ENCODE results near the gene NCOA3.

The NCOA3 gene

DNA sequence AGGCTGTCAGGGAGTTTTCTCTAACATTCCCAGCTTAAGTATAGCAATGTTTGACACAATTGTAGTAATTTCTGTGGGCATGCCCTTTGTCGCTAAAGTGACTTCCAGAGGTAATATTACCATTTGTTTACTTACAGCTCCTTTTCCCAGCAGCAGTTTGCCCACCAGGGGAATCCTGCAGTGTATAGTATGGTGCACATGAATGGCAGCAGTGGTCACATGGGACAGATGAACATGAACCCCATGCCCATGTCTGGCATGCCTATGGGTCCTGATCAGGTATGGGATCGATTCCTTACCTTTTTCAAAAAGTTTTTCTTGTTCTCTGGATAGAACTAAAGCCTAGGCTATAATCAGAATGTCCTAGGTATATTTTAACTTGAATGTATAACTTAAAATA is 151.1 kb downstream of the NCOA3 start:
- no peak for DNase-seq (ENCODE audit: low read depth)
- no peak overlapping the region for H3K4me3 ChIP-seq (ENCODE audit: low read depth, low read length)
- in situ Hi-C loops (cut with HindIII; ENCODE audit: low sequenced_read_pairs) = no loop called here
- TF ChIP-seq, protein P1, sequence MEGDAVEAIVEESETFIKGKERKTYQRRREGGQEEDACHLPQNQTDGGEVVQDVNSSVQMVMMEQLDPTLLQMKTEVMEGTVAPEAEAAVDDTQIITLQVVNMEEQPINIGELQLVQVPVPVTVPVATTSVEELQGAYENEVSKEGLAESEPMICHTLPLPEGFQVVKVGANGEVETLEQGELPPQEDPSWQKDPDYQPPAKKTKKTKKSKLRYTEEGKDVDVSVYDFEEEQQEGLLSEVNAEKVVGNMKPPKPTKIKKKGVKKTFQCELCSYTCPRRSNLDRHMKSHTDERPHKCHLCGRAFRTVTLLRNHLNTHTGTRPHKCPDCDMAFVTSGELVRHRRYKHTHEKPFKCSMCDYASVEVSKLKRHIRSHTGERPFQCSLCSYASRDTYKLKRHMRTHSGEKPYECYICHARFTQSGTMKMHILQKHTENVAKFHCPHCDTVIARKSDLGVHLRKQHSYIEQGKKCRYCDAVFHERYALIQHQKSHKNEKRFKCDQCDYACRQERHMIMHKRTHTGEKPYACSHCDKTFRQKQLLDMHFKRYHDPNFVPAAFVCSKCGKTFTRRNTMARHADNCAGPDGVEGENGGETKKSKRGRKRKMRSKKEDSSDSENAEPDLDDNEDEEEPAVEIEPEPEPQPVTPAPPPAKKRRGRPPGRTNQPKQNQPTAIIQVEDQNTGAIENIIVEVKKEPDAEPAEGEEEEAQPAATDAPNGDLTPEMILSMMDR (IDR thresholded peaks at IDR 0.05; ENCODE audit: low read depth, low read length, missing control alignments) = no peak

DNA sequence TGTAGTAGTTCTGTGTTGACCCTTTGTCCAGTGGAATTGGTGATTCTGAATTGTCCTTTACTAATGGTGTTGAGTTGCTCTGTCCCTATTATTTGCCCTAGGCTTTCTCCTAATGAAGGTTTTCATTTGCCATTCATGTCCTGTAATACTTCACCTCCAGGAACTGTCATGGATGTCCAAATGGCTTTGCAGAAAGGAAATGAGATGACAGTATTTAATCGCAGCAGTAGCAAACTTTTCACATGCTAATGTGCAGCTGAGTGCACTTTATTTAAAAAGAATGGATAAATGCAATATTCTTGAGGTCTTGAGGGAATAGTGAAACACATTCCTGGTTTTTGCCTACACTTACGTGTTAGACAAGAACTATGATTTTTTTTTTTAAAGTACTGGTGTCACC is 152.2 kb downstream of the NCOA3 start:
- in situ Hi-C loops (cut with HindIII; ENCODE audit: low sequenced_read_pairs) = no loop called here
- TF ChIP-seq, protein P1 (IDR thresholded peaks at IDR 0.05; ENCODE audit: low read depth, low read length, missing control alignments) = no peak
- DNase-seq (ENCODE audit: low read depth) = no peak
- H3K4me3 ChIP-seq (ENCODE audit: low read depth, low read length) = no peak overlapping the region

DNA sequence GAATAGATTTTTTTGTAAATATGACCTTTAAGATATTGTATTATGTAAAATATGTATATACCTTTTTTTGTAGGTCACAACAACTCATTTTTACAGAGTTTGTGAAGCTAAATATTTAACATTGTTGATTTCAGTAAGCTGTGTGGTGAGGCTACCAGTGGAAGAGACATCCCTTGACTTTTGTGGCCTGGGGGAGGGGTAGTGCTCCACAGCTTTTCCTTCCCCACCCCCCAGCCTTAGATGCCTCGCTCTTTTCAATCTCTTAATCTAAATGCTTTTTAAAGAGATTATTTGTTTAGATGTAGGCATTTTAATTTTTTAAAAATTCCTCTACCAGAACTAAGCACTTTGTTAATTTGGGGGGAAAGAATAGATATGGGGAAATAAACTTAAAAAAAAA is 152.7 kb downstream of the NCOA3 start:
- DNase-seq (ENCODE audit: low read depth) = no peak
- H3K4me3 ChIP-seq (ENCODE audit: low read depth, low read length) = no peak overlapping the region
- in situ Hi-C loops (cut with HindIII; ENCODE audit: low sequenced_read_pairs) = no loop called here
- TF ChIP-seq, protein P1 (IDR thresholded peaks at IDR 0.05; ENCODE audit: low read depth, low read length, missing control alignments) = no peak

DNA sequence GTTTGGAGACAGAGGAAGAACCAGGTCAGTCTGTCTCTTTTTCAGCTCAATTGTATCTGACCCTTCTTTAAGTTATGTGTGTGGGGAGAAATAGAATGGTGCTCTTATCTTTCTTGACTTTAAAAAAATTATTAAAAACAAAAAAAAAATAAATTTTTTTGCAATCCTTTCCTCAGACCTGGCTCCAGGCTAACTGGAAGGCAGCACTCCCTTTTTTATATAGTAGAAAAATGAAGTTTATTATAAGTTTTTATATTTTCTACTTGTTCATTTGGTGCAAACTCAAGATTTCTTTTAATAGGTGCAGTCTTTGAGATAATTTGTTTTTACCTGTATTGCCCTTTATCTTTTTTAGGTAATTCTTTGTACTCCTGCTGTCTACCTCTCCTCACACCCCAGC is 153.9 kb downstream of the NCOA3 start:
- in situ Hi-C loops (cut with HindIII; ENCODE audit: low sequenced_read_pairs) = no loop called here
- no peak for DNase-seq (ENCODE audit: low read depth)
- TF ChIP-seq, protein P1 (IDR thresholded peaks at IDR 0.05; ENCODE audit: low read depth, low read length, missing control alignments) = no peak
- no peak overlapping the region for H3K4me3 ChIP-seq (ENCODE audit: low read depth, low read length)

DNA sequence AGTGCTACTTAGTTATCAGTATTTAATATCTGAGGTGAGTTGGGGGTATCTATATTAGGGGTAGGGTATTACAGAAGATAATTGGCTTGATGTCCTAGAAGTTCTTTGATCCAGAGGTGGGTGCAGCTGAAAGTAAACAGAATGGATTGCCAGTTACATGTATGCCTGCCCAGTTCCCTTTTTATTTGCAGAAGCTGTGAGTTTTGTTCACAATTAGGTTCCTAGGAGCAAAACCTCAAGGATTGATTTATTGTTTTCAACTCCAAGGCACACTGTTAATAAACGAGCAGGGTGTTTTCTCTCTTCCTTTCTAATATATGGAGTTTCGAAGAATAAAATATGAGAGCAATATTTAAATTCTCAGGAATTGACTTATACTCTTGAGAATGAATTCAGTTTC is 154.6 kb downstream of the NCOA3 start:
- no peak overlapping the region for H3K4me3 ChIP-seq (ENCODE audit: low read depth, low read length)
- DNase-seq (ENCODE audit: low read depth) = no peak
- in situ Hi-C loops (cut with HindIII; ENCODE audit: low sequenced_read_pairs) = no loop called here
- TF ChIP-seq, protein P1 (IDR thresholded peaks at IDR 0.05; ENCODE audit: low read depth, low read length, missing control alignments) = no peak

DNA sequence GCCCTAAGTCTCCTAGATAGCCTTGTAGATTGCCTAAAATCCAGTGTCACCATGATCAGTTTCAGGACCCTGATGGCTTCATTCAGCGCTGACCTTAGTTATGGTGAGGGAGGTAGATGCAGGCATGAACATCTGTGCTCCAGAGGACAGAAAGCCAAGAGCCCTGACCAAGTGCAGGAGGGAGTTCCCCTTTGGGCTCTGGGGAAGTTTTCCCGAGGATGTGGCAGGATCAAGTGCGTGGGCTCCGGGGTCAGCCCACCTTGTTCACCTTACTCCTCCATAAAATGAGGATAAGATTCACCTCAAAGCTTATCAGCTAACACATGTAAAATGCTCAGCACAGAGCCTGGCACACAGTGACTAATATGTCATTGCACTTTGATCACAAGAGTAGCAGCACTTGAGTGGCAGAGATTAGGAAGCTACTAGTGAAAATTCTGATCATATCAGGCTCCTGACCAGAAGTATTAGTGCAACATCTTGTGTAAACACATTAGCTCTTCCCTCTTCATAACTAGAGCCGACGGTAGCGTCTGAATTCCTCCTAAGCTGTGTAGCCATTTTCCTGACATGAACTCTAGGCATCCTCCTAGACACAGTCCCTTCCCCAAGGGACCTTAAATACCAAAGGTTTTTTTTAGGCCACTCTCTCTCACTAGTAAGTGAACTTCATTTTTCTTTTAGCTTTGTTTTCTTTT is 158.4 kb downstream of the NCOA3 start:
- DNase-seq (ENCODE audit: low read depth) = no peak
- H3K4me3 ChIP-seq (ENCODE audit: low read depth, low read length) = no peak overlapping the region
- in situ Hi-C loops (cut with HindIII; ENCODE audit: low sequenced_read_pairs) = no loop called here
- TF ChIP-seq, protein P1 (IDR thresholded peaks at IDR 0.05; ENCODE audit: low read depth, low read length, missing control alignments) = no peak
